Measurements from ENCODE around the gene WDR11.

- TF ChIP-seq EP300 (IDR thresholded peaks at IDR 0.05): no peak
- no peak for TF ChIP-seq CTCF (IDR thresholded peaks at IDR 0.05)
- TF ChIP-seq POLR2A (IDR thresholded peaks at IDR 0.05): no peak
Measured at GRCh38 chr10:120931423-120931822, 80.3 kb downstream of the WDR11 start.

Data from tibial nerve (tissue), 4 donors.